Subcutaneous adipose tissue (tissue), 4 donors: ENCODE data around the gene BEND5. TPM values are rescaled to one million over a fixed set of nuclear protein-coding genes. Genes with fewer than 3 reads are reported as not detected.

Experiments
- CTCF ChIP-seq: fragments of 450-650 bp; IDR thresholded peaks from one replicate; pipeline ENCODE4 v1.5.1; 2016; ENCODE audit warnings: low read depth, mild to moderate bottlenecking, control low read depth, antibody characterized with exemption, moderate library complexity
- total RNA-seq, 4 donors: library from RNA; depleted of rRNA; stranded (reverse); fragments of >200 nt; gene quantifications; one replicate each; pipeline ENCODE4 v1.1.0, GENCODE V29; 2016

The BEND5 gene
- total RNA-seq, 4 donors from 2014 or later: 2.4 to 5.1 (median 3.6) TPM

- no peak for TF ChIP-seq CTCF
Observed at GRCh38 chr1:48756683-48757316, 19.9 kb downstream of the BEND5 start.

- TF ChIP-seq CTCF: no peak
Observed at GRCh38 chr1:48753293-48753692, 23.4 kb downstream of the BEND5 start.

GRCh38 chr1:48750109-48750508 lies 26.6 kb downstream of the BEND5 start:
- no peak for TF ChIP-seq CTCF

- TF ChIP-seq CTCF: no peak
Observed at GRCh38 chr1:48749068-48749467, 27.6 kb downstream of the BEND5 start.

GRCh38 chr1:48746906-48747305 lies 29.8 kb downstream of the BEND5 start:
- no peak for TF ChIP-seq CTCF

DNA sequence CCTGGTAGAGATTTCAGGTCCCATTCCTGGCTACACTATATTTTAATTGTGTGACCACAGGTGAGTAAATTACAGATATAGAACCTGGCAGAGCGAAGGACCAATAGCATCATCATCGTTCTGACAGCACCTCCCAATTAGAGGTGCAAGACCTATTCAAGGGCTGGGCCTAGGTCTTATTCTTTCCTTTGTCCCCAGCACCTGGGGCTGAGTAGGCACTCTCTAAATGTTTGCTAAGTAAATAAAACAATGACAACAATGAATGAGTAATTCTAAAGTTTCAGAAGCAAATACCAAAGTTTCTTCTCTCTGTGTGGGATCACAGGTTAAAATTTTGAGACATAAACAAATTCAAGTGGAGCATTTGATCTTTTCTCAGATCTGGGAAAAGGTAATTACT lies 32.7 kb downstream of the BEND5 start:
- no peak for TF ChIP-seq CTCF

GRCh38 chr1:48743480-48743879 lies 33.2 kb downstream of the BEND5 start:
- TF ChIP-seq CTCF: no peak
